ENCODE data around the gene ADRB1. TPM values are rescaled to one million over a fixed set of nuclear protein-coding genes. Genes with fewer than 3 reads are reported as not detected.

Gene ADRB1
- polyA plus RNA-seq, 5 donors: 1.3 to 3.3 (median 3.0) TPM

DNA sequence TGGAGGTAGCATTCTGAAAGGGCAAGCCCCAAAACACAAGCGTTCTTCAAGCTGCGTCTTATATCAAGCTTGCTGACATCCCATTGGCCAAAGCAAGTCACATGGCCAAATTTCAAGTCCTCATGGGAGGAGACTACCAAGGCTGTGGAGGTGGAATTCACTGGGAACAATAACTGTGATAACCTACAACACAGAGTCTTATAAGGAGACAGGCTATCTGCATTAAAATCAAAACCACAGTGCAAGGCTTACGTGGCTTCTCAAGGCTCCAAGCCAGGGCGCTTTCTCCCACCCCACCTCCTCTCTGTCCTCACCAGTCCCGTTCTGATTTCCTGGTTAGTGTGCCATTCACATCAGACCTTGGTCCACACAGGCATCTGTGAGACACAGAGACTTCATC lies 39.4 kb downstream of the ADRB1 start:
- DNase-seq: no peak

- DNase-seq: no peak
These were observed 40.5 kb downstream of the ADRB1 start for GRCh38 chr10:114084215-114084614.

- no peak for DNase-seq
These were observed 43.6 kb downstream of the ADRB1 start for GRCh38 chr10:114087255-114087654.

- no peak for DNase-seq
These were observed 44.0 kb downstream of the ADRB1 start for GRCh38 chr10:114087655-114088054.

DNA sequence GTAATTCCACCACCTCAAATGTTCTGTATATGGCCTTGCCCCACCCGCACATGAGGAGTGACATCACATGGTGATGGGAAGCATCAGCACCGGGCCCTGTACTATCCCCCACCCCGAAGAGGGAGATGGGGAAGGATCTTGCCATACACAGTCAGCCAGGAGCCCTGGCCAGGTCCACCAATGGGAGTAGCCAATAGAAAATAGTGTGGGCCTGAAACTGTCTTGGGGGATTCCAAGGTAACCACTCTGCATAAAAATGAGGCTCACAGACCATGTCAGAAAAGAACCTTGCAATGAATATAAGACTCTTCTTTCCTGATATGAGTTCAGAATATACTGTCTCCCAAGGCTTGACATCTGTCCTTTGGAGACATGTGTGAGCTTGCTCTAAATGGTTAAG lies 51.1 kb downstream of the ADRB1 start:
- DNase-seq: no peak

- no peak for DNase-seq
These were observed 52.1 kb downstream of the ADRB1 start for GRCh38 chr10:114095559-114096337.

Other genes starting within 250 kb of the ADRB1 start
- gene DCLRE1A, start 189.8 kb upstream of the ADRB1 start, polyA plus RNA-seq (ENCODE audit: insufficient read depth in 1 of 5, insufficient read length in 5 of 5, low replicate concordance in 1 of 5): 10 to 100 TPM; 10.1 to 16.5 (median 13.6) TPM
- gene NHLRC2, start 189.2 kb upstream of the ADRB1 start, polyA plus RNA-seq (ENCODE audit: insufficient read depth in 1 of 5, insufficient read length in 5 of 5, low replicate concordance in 1 of 5): 10 to 100 TPM; 17.2 to 31.7 (median 25.5) TPM
- 10 to 100 TPM; 20.3 to 51.4 (median 42.3) TPM for gene CCDC186, start 130.3 kb downstream of the ADRB1 start, polyA plus RNA-seq (ENCODE audit: insufficient read depth in 1 of 5, insufficient read length in 5 of 5, low replicate concordance in 1 of 5)
- under 1 TPM; 0.18 to 0.40 (median 0.19) TPM for gene TDRD1, start 135.5 kb downstream of the ADRB1 start, polyA plus RNA-seq (ENCODE audit: insufficient read depth in 1 of 5, insufficient read length in 5 of 5, low replicate concordance in 1 of 5)
- gene VWA2, start 195.4 kb downstream of the ADRB1 start, polyA plus RNA-seq (ENCODE audit: insufficient read depth in 1 of 5, insufficient read length in 5 of 5, low replicate concordance in 1 of 5): 10 to 100 TPM; 21.6 to 30.6 (median 24.8) TPM